Frontal cortex (tissue), 4 donors: ENCODE measurements around the gene PARD3. TPM values are rescaled to one million over a fixed set of nuclear protein-coding genes. Genes with fewer than 3 reads are reported as not detected.

Experiments
- DNase-seq, 2 donors: peaks; one replicate each; pipeline ENCODE4 v3.0.0; 2012; ENCODE audit warnings: low spot score in 2 of 2
- FAIRE-seq: peaks from 2 replicates; lab custom pipeline; 2012; peaks lifted over from hg19 to GRCh38; lab: Jason Lieb, UNC
- total RNA-seq: library from RNA; depleted of rRNA; stranded (reverse); fragments of >200 nt; gene quantifications from one replicate; pipeline ENCODE4 v1.2.3, GENCODE V29; 2014
- donor health status: control.
- donor health status: control.
- donor health status: control.

Gene PARD3
- total RNA-seq, 1 donor from 2014 or later, result 27.7 TPM

DNA sequence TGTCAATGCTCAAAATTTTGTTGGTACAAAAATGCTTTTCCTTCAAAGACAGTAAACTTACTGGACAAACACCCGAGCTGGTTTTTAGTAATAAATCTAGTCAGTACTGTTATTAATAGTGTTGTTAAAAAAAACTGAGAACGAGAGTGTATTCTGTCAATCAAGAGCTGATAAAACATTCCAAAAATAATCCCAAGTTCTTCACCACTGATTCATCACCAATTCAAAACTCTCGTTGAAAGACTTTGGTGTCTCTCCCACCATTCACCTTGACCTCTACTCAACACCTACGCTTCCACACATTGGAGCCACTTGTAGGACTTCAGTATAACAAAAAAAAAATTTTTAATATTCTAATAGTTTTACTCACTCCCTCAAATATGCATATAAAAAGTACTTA, 279.2 kb downstream of the PARD3 start:
- no peak for FAIRE-seq

DNA sequence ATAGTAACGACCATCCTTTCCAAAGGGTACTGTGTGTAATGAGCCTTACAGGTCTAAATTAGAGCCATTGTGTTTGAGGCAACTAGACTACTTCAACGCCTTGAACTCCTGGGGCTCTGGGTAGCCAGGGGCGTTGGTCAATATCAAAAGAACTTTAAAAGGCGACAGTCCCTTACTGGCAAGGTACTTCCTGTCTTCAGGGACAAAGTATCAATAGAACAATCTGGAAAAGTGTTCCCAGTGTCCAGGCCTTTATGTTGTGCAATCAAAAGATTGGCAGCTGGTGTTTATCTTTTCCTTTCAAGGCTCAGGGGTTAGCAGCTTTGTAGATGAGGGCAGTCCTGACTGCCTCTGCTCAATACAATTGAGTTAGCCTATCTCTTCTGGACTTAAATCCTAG, 284.3 kb downstream of the PARD3 start:
- FAIRE-seq (no peak), DNase-seq (no peak)

More for the DNA sequence above, 279.2 kb downstream of the PARD3 start:
- no peak for DNase-seq

DNA sequence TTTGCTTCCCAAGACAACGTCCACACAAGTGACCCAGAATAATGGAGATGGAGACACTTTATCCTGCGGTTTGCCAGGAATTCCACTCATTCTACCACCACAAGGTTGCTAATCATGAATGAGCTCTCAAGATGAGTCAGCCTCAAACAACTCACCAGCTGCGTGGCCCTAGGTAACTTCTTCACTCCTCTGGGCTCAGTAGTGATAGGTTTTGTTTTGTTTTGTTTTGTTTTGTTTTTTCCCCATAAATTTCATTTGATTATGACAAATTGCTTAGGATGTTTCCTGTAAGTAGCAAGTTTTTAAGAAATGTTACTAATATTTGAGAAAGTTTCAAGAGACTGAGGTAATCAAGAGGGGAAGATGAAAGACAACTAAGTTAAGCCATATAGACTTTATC, 286.8 kb downstream of the PARD3 start:
- FAIRE-seq (no peak), DNase-seq (no peak)

GRCh38 chr10:34526758-34527730, 288.1 kb downstream of the PARD3 start:
- FAIRE-seq (no peak), DNase-seq (peak in 1 of 2 donors; percentile 7)

- no peak for DNase-seq
- FAIRE-seq, result no peak
Observed at GRCh38 chr10:34526186-34526585, 288.9 kb downstream of the PARD3 start.

DNA sequence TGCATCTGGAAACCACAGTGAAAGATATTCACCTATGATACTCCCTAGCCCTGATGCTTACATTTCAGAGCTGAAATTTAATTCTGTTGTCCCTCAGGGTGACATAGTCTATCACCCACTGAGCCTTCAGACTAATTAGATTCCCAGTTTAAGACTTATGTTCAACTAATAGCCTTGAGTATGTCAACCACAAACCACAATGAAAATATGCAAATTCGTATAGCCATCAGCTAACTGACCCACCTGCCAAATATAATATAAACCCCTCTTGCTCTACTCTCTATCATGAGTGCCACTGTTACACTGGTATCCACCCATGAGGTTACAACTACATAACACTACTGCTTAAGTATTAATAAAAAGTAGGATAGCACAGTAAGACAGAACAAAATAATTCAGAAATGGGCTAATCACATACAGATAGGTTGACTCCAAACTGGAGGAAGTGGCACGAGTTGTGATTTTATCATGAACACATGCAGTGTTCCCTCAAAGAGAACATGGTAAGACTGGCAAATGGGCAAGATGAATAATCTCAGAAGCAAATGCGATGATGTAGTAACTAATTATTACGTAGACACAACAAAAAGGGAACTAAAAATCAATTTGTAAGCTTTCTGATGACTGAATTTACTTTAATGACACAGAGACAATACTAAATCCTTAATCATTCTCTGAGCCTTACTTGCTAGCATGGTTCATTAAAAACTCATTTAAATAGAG, 290.6 kb downstream of the PARD3 start:
- FAIRE-seq (no peak), DNase-seq (no peak)

GRCh38 chr10:34523017-34523767, 291.9 kb downstream of the PARD3 start:
- FAIRE-seq (no peak), DNase-seq (no peak)

GRCh38 chr10:34522546-34522945, 292.6 kb downstream of the PARD3 start:
- no peak for DNase-seq
- FAIRE-seq, result no peak

- FAIRE-seq (no peak), DNase-seq (no peak)
Observed at GRCh38 chr10:34520510-34520909, 294.6 kb downstream of the PARD3 start.

GRCh38 chr10:34520084-34520483, 295.0 kb downstream of the PARD3 start:
- no peak for FAIRE-seq

GRCh38 chr10:34514290-34514689, 300.8 kb downstream of the PARD3 start:
- FAIRE-seq (no peak), DNase-seq (no peak)

More at GRCh38 chr10:34520084-34520483, 295.0 kb downstream of the PARD3 start:
- DNase-seq, result no peak

DNA sequence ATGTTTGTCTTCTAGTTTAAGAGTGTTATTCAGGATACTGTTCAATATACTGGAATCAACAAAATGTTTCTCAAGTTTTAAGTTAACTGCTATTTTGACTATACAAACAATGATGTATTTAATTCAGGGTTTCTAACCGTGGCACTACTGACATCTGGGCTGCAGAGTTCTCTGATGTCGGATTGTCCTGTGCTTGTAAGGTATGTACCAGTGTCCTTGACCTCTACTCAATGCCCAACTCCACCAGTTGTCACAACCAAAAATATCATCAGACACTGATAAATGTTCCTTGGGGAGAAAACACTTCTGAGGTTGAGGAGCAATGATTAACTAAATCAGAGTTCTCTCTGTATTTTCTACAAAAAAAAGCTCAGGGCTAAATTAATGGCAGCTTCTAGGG, 301.5 kb downstream of the PARD3 start:
- FAIRE-seq, result no peak
- DNase-seq, result no peak

GRCh38 chr10:34507217-34507616, 307.9 kb downstream of the PARD3 start:
- no peak for FAIRE-seq
- DNase-seq, result no peak

- no peak for DNase-seq
- FAIRE-seq, result no peak
Observed at GRCh38 chr10:34506786-34507185, 308.3 kb downstream of the PARD3 start.

DNA sequence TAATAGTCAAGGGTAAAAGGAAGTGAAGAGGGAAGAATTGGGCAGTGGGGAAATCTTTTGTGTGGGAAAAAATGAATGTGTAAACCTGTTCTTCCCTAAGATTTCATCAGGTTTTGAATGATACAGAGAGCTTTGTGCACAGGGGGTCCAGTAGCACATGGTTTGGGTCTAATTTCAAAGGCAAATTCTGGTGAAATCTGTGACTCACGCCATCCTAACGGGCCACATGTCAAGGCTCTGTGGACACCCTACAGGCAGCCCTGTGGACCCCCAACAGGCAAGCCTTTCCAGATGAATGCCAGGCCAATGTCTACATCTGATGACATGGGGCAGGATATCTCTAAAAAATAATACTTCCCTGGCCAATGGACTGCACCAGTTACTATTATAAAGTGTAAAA, 309.8 kb downstream of the PARD3 start:
- DNase-seq, result no peak
- FAIRE-seq, result no peak

DNA sequence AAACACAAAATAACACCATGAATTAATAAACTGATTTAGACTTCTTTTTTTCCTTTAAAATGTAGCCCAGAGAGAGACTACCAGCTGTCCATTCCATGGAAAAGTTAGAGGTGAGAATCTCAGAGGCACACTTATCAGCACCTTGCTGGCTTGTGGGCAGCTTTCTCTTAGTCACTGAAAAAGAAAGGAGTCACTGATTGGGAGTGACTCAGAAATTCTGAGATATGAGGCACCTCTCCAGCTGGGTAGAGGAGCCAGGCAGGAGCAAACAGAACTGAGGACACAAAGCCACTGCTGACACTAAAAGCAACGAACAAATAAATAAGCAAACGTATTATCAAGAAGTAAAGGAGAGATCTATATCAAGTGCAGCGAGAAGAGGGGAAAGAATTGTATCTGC, 310.6 kb downstream of the PARD3 start:
- FAIRE-seq, result no peak

DNA sequence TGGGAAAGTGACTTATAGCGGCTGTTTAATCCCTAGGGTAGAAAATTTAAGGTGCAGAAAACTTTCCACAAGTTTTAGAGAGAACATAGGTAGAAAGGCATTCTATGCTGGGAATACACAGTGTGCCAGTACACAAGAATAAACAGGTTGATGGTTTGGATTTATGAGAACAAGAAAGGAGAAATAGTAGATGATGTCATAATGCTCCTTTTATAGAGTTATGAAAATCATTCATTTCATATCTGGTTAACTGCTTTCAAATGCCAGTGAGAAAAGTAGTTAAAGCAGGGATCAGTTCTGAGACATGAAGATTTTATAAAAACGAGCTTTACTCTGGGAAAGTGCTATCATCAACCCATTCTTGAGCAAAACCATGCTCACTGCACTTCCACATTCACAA, 311.4 kb downstream of the PARD3 start:
- DNase-seq (no peak), FAIRE-seq (no peak)

More for the DNA sequence above, 310.6 kb downstream of the PARD3 start:
- DNase-seq, result no peak

GRCh38 chr10:34499612-34500279, 315.4 kb downstream of the PARD3 start:
- FAIRE-seq, result no peak
- no peak for DNase-seq

- DNase-seq (no peak), FAIRE-seq (no peak)
Observed at GRCh38 chr10:34498821-34499220, 316.3 kb downstream of the PARD3 start.

DNA sequence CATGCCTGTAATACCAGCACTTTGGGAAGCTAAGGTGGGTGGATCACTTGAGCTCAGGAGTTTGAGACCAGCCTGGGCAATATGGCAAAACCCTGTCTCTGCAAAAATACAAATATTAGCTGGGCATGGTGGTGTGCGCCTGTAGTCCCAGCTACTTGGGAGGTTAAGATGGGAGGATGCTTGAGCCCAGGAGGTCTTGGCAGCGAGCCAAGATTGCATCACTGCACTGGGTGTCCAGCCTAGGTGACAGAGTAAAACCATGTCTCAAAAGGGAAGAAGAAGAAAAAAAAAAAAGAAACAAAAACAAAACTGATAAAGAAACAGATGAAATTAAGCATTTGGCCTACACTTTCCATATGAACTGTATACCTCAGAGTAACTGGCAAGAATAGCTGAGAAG, 319.2 kb downstream of the PARD3 start:
- FAIRE-seq, result no peak
- no peak for DNase-seq
